Fibroblast of pulmonary artery (primary cell): Measurements from ENCODE around the gene SLC7A4.
"Not testable (repeated sequence)": the region's sequence is repeated elsewhere in the genome, so short reads cannot be mapped to it uniquely, and the experiment has no call there.

ENCODE experiments used
- DNase-seq: peaks from one replicate; pipeline ENCODE4 v3.0.0-alpha.2; 2010; ENCODE audit warnings: low read depth
- H3K4me3 ChIP-seq: replicated peaks from 2 replicates; pipeline ENCODE4 v1.5.1; 2011; ENCODE audit warnings: low read depth, mild to moderate bottlenecking, control low read depth, low read length, moderate library complexity
- TF ChIP-seq, protein P1 (sequence below): IDR thresholded peaks from 2 replicates; pipeline ENCODE4 v1.5.1; 2011; ENCODE audit warnings: mild to moderate bottlenecking, control low read depth, low read length, inconsistent platforms; ENCODE audit errors: missing control alignments

The SLC7A4 gene

GRCh38 chr22:21069375-21069774 is 37.0 kb upstream of the SLC7A4 start:
- no peak for DNase-seq
- TF ChIP-seq, protein P1, sequence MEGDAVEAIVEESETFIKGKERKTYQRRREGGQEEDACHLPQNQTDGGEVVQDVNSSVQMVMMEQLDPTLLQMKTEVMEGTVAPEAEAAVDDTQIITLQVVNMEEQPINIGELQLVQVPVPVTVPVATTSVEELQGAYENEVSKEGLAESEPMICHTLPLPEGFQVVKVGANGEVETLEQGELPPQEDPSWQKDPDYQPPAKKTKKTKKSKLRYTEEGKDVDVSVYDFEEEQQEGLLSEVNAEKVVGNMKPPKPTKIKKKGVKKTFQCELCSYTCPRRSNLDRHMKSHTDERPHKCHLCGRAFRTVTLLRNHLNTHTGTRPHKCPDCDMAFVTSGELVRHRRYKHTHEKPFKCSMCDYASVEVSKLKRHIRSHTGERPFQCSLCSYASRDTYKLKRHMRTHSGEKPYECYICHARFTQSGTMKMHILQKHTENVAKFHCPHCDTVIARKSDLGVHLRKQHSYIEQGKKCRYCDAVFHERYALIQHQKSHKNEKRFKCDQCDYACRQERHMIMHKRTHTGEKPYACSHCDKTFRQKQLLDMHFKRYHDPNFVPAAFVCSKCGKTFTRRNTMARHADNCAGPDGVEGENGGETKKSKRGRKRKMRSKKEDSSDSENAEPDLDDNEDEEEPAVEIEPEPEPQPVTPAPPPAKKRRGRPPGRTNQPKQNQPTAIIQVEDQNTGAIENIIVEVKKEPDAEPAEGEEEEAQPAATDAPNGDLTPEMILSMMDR = no peak
- no peak overlapping the region for H3K4me3 ChIP-seq

- TF ChIP-seq, protein P1 = no peak
- H3K4me3 ChIP-seq = no peak overlapping the region
- DNase-seq = no peak
Measured at GRCh38 chr22:21068681-21069276, 36.4 kb upstream of the SLC7A4 start.

- TF ChIP-seq, protein P1 = no peak
- H3K4me3 ChIP-seq = no peak overlapping the region
- no peak for DNase-seq
Measured at GRCh38 chr22:21067901-21068680, 35.7 kb upstream of the SLC7A4 start.

- no peak overlapping the region for H3K4me3 ChIP-seq
- TF ChIP-seq, protein P1 = no peak
- DNase-seq = no peak
Measured at GRCh38 chr22:21067075-21067900, 34.9 kb upstream of the SLC7A4 start.

- TF ChIP-seq, protein P1 = no peak
- no peak for DNase-seq
- no peak overlapping the region for H3K4me3 ChIP-seq
Measured at GRCh38 chr22:21064917-21065864, 32.8 kb upstream of the SLC7A4 start.

GRCh38 chr22:21064425-21064824 is 32.1 kb upstream of the SLC7A4 start:
- not testable (repeated sequence) for H3K4me3 ChIP-seq

GRCh38 chr22:21061660-21062321 is 29.4 kb upstream of the SLC7A4 start:
- H3K4me3 ChIP-seq, DNase-seq: not testable (repeated sequence)

More at GRCh38 chr22:21064425-21064824, 32.1 kb upstream of the SLC7A4 start:
- DNase-seq = not testable (repeated sequence)

- H3K4me3 ChIP-seq, DNase-seq: not testable (repeated sequence)
Measured at GRCh38 chr22:21060363-21060762, 28.0 kb upstream of the SLC7A4 start.
